HG03175 (cell line): Measurements from ENCODE around the gene HOXB8.

Source experiments
- ATAC-seq: cut with Tn5 transposase; IDR thresholded peaks from one replicate; pipeline ENCODE4 v1.9.1; 2021; ENCODE audit warnings: mild to moderate bottlenecking, moderate library complexity; ENCODE audit not compliant: unreplicated experiment

Gene HOXB8

GRCh38 chr17:48615047-48615962 lies at the start of gene HOXB8:
Gene HOXB8 (minus strand): TSS chr17:48615292. CDS start chr17:48614704, 588 bp downstream.
- no peak for ATAC-seq

GRCh38 chr17:48663134-48663924 lies 48.2 kb upstream of the HOXB8 start:
- ATAC-seq, result no peak

- no peak for ATAC-seq
These were observed 40.8 kb upstream of the HOXB8 start for GRCh38 chr17:48655913-48656312.

GRCh38 chr17:48649741-48650140 lies 34.6 kb upstream of the HOXB8 start:
- ATAC-seq, result no peak

- no peak for ATAC-seq
These were observed 32.8 kb upstream of the HOXB8 start for GRCh38 chr17:48647963-48648245.

- no peak for ATAC-seq
These were observed 32.2 kb upstream of the HOXB8 start for GRCh38 chr17:48647103-48647962.

- ATAC-seq, result no peak
These were observed 31.4 kb upstream of the HOXB8 start for GRCh38 chr17:48646183-48647102.

- no peak for ATAC-seq
These were observed 30.6 kb upstream of the HOXB8 start for GRCh38 chr17:48645639-48646182.

GRCh38 chr17:48644910-48645557 lies 29.9 kb upstream of the HOXB8 start:
- no peak for ATAC-seq

GRCh38 chr17:48644159-48644558 lies 29.1 kb upstream of the HOXB8 start:
- ATAC-seq, result no peak

GRCh38 chr17:48643697-48644012 lies 28.6 kb upstream of the HOXB8 start:
- ATAC-seq, result no peak

- no peak for ATAC-seq
These were observed 28.0 kb upstream of the HOXB8 start for GRCh38 chr17:48642843-48643696.

GRCh38 chr17:48642059-48642842 lies 27.2 kb upstream of the HOXB8 start:
- no peak for ATAC-seq

- no peak for ATAC-seq
These were observed 26.5 kb upstream of the HOXB8 start for GRCh38 chr17:48641541-48642058.

- no peak for ATAC-seq
These were observed 25.7 kb upstream of the HOXB8 start for GRCh38 chr17:48640858-48641180.

- ATAC-seq, result no peak
These were observed 25.1 kb upstream of the HOXB8 start for GRCh38 chr17:48639982-48640857.

- no peak for ATAC-seq
These were observed 24.0 kb upstream of the HOXB8 start for GRCh38 chr17:48639136-48639535.
